Suppressor macrophage treated with lipopolysaccharide for 4 hours (primary cell): ENCODE measurements around the gene GPR107.
A peak's percentile ranks its signal among the peaks of the same experiment; 100 is the strongest.

Experiments used
- DNase-seq: peaks from one replicate; pipeline ENCODE4 v3.0.0-alpha.2; 2020

Gene GPR107

DNA sequence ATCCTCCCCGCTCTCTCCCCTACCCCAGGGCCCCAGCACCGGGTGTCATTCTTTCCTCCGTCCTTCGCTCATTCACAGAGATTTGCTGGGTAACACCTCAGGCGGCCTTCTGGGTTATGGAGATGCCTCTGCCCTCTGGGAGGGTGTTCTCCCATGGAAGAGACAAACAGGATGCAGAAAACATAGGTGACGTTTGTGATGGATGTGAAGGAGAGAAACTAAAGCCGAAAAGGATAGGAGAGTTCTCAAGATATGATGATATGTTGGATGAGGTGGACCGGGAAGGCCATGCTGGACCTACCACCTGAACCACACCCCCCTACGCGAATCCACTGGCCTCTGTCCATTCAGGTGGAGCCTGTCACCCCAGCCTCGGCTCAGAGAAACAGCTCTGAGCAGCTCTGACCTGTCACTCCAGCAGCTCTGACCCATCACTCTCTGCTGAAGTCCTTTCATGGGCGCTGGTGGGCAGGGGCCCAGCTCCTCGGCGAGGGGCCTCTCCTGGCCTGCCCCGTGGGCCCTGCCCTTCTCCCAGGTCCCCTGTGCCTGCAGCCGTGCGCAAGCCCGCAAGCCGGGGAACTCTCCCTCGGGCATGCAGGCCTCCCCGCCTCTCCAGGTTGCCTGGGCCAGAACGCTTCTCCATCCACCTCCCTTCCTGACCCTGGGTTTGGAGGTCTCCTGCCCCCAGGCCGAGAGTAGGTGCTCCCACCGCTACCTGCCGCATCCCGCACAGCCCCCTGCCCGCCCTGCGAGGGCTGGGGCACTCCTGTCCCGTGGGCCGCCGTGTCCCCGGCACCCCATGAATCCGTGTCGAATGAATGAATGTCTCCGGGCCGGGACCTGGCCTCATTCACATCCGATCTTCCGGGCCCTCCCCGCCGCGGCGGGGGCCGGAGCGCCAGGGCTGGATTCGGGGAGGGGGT, 117.8 kb downstream of the GPR107 start:
- no peak for DNase-seq

DNA sequence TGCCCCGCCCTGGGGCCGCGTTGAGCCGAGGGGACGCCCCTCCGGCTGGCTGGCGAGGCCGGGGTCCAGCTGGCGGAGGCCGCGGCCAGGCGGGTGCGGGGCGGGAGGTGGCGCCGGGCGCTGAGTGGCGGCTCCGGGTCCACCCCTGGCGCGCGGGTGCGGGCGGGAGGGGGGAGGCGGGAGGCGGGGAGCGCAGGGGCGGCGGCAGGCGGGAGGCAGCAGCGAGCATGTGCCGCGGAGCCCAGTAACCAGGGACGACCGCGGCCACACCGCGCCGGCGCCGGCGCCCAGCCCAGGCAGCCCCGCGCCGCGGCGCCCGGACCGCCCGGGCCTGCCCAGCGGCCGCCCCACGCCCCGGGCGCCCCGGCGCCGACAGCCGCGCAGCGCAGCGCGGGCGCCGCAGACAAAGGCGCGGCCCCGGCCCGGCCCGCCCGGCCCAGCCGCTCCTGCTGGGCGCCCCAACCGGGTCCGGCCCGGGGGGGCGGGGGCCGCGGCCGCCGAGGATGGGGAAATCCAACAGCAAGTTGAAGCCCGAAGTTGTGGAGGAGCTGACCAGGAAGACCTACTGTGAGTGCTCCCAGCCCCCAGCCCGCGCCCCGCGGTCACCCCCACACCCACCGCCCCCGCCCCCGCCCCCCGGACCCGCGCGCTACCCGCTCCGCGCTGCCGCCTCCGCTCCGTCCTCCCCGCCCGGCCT, 118.6 kb downstream of the GPR107 start, which contains the start of gene NCS1:
Gene NCS1, plus strand, starts transcription at position 244 of the 697 bp plus-strand sequence. Its CDS starts 260 bp downstream, at position 504.
- DNase-seq = peak; percentile 75

DNA sequence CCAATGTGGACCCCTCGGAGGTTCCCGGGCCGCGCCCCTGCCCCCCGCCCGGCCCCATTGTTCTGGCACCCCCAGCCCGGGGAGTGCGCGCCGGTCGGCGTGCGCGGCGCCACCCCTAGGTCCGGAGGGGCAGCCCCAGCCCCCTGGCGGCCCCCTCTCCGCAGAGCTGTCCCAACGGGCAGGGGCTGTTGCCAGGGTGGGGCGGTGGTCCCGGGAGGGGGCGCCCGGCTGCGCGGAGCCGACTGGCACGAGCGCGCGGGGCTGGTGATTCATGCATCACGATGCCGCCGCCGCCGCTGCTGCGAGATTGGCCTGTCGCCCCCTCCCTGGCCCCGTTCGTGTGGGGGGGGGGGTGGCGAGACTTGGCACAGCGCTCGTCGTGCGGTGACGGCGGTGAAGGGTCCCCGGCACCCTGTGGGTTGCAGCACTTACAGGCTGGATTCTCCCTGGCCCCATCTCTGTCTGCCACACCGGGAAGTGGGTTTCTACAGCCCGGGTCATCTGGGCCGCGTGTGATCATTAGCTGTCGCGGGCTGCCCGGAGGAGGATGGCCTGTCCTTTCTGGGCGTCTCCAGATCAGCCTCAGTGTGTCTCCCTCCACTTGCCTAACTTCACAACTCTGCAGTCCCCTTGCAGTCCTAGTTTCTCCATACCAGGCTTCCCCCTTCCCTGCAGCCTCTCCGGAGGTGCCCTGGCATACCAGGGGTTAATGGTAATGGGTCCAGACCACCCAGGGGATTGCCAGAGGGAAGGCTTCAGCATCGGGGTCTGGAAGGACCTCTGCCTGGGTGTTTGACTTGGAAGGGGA, 119.4 kb downstream of the GPR107 start:
- DNase-seq = peak; percentile 73

DNA sequence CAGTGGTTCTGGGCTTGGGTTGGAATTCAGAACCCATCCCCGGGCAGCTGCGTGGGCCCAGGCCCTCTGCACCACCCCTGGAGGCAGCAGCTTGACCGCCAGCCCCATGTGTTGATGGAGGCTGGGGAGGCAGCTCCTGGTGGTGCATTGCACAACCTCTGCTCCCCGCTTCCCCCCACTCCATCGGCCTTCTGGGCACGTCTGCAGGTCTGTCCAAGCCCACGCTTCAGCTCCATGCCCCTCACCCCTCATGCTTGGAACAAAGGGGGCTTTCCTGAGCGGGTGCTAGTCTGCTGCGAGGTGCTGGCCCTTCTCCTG, 119.9 kb downstream of the GPR107 start:
- no peak for DNase-seq

DNA sequence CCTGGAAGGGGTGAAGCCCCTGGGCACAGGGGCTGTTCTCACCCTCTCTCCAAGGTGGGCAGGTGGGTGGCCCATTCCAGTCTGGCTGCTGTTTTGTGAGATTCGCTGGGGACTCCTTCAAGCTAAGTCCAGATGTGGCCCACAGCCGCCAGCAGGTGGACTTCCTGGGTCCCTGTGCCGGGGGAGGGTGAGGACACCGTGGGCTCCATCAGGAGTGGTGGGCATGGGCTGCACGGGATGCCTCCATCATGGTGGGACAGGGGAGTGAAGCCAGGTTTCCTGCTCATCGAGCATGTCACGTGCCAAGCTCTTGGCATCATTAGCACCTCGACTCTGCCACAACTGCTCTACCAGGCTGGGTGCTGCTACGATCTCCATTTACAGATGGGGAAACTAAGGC, 120.3 kb downstream of the GPR107 start:
- DNase-seq = no peak

DNA sequence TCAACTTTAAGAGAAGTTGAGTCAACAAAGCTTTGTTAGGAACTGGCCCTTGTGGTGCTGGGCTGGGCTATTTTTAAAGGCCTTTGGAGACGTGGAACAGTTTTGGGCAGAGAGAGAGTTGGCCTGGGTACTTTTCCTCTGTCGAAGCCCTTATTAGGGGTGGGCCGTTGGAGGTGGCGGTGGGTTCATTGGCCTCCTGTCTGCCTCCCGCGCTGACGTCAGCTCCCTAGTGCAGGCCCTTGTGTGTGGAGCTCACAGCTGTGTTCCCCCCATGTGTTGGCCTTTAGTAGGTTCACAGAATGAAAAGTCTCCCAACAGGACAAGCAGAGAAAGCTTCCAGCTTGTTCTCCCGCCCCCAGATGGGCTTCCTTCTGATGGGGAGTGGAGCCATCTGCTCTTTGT, 121.2 kb downstream of the GPR107 start:
- no peak for DNase-seq

DNA sequence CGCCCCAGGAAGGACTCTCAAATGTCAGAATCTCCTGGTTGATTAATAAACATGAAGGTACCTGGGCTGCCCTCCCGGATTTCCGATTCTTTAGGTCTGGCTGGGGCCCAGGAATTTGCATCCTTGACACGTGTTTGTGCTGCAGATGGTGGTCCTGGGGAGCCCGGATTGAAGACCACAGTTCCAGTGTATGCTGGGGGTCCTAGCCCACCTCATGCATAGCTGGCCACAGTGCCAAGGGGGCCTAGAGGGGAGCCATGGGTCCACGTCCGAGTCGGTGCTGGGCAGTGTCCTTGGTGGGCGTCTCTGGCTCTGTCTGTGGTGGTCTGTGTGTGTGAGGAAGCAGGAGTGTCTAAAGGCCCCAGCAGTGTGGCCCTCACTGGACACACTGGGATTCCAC, 121.6 kb downstream of the GPR107 start:
- DNase-seq = no peak

DNA sequence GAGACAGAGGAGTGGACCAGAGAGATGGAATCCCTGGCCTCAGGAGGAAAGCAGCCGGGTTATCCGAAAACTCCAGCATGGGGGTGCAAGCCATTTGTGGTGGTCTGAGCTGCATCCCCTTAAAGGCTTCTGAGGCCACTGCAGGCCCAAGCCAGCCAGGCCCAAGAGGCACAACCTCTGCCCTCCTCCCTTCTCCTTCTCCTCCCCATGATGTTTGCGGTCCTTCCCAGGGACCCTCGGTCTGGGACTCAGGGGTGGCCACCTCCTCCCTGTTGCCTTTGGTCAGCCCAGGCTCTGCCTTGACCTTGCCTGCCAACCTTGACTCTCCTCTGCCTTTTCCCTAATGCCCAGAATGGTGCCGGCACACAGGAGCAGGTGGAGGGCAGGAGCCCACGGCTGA, 123.1 kb downstream of the GPR107 start:
- no peak for DNase-seq

DNA sequence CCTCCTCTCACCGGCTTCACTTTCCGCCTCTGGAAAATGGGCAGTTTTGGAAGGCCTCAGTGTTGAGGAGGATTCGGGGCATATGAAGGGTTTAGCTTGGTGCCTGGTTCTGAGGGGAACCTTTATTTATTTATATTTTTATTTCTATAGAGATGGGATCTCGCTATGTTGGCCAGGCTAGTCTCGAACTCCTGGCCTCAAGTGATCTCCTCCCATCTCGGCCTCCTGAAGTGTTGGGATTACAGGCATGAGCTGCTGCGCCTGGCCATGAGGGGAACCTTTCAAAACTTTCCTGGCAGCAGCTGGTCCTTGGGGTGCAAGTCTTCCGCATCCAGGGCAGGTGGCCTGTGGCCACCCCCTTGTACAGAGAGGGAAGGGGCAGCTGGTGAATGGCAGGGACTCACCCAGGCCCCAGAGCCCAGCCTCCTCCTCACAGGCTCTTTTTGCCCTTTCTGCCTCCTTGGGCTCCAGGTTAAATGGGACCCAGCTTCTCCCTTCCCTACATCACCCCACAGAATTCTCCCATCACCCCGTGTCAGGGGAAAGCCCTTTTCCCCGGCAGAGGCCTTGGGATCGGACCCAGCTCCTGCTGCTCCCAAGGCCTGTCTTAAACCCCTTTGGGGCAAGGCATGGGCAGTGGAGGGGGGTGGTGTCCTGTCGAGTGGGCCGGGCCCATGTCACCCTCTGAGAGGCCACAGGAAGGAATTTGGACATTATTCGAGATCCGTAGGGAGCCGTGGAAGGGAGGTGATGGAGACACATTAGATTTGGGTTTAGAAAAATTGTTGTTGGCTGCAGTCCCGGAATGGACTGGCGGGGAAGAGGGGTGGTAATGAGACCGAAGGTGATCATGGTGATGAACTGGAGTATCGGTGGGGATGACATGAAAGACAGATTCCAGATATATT, 124.4 kb downstream of the GPR107 start:
- DNase-seq = no peak

DNA sequence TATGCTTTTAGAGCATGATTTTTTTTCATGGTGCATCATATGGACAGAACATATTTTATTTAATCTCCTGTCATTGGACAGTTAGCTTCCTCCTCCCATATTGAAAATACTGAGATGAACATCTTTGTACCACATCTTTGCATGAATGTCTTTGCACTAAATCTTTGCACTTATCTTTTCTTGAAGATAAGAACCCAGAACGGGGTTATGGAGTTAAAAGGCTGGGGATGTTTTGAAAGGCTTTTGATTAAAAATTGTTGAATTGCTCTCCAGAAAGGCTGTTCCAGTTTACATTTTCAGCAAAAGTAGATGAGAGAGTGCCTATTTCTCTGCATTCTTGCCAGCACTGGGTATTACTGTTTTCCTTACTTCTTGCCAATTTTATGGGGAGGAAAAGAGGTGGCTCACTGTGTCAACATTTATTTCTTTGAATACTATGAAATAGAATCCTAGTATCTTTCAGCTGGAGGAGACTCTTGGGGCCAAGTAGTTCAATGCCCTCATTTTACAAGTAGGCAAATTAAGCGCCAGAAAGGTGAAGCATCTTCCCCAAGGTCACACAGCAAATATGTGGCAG, 125.7 kb downstream of the GPR107 start:
- DNase-seq = no peak

DNA sequence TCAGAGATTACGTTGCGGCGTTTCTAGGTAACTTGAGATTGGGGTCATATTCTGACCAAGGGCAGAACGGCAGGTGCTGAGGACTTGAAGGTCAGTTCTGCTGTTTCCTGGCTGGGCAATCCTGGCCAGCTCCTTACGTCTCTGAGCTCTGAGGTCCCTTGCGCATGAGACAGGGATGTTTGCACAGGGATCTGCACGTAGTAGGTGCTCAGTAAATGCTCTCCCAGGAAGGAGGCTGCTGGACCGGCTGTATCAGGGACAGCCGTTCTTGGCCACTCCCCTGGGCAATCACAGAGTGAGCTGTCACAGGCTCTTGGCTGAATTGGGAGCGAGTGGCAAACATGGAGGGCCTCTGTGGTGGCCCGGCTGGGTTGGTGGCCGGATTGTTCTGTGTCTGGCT, 126.8 kb downstream of the GPR107 start:
- DNase-seq = no peak

DNA sequence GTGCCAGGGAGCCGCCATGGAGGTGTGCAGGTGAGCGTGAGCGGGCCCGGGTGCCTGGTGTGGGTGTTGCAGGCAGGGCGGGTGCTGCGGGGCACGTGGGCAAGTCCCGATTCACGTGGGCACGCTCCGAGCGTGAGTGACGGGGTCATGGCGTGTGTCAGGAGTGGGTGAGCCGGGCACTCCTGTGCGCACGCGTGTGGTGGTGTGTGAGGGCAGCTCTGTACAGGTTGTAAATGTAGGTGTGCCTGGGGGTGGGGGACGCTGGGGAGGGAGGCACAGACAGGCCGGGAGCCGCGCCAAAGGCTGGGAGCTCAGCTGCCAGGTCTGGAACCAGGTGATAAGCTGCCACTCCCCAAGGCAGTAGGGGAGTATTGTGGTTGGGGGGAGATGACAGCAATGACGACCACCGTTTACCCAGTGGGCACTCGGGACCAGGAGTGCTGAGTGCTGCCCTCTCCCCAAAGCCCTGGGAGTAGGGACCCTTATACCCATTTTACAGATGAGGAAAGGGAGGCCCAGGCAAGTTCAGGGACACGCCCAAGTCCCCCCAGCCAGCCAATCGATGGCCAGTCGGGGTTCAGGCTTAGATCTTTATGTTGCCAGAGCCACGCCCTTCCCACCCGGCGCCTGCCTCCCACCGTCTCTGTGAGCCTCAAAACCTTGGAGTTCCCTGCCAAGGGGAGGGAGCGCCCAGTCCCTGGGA, 128.1 kb downstream of the GPR107 start:
- no peak for DNase-seq

DNA sequence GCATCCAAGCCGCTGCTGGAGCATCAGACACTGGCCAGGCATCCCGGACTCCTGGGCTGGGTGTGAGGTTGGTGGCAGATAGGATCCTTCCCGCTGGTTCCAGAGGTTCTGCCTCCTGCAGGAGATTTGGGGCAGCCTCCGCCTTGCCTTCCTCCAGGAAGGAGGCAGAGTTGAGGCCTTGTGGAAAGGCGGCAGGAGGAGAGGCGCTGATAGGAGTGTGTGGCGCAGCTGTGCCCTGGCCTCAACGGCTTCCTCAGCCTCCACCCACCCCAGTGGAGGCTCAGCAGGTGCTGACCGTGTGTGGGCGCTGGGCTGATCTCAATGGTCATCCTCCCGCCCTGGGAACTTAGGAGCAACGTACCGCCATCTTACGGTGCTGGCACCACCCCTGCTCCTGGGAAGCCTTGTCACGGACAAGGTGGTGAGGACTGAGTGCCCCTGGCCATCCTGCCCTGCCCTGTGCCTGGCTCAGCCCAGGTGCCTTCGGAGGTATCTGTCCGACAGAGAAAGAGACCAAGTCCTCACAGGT, 128.7 kb downstream of the GPR107 start:
- DNase-seq = no peak

DNA sequence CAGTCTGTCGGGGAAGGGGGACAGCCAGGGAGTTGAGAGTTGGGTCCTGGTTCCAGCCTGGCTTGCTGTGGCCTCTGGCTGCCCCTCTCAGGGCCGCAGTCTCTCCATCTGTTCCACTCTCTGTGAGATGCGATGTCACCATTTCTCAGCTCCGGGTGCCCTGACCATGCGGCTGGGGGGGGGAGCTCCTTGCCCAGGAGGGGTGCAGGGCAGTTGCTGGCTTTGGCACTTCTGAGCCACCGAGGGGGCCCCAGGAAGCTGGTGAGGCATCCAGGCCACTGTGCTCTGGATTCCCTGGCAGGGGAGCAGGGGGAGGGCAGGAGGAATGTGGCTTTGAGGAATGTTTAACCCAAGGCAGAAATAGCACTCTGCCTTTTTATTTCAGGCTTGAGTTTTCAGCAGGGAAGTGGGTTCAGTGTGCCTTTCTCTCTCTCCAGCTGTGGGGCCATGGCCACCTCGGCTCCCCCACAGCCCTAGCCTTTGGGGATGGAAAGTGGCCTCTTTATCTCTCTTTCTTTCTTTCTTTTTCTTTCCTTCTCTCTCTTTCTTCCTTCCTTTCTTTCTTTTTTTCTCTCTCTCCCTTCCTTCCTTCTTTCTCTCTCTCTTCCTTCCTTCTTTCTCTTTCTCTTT, 129.5 kb downstream of the GPR107 start:
- no peak for DNase-seq

DNA sequence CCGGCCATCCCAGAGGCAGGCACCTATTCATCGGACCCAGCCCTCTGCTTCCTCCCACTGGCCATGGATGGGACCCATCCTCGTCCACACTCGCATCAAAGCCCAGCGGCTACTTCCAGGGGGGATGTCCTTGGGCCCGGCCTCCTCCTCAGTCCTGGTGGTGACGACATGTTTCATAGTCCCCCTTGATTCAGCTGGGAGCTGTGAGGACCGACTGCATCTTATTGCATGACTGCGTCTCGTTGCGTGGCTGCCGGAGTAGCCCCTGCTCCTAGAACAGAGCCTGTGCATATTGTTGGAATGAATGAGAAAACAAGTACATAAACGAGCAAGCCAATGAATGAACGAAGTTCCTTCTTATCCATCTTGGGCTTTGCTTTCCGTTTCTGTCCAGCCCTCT, 131.3 kb downstream of the GPR107 start:
- no peak for DNase-seq

DNA sequence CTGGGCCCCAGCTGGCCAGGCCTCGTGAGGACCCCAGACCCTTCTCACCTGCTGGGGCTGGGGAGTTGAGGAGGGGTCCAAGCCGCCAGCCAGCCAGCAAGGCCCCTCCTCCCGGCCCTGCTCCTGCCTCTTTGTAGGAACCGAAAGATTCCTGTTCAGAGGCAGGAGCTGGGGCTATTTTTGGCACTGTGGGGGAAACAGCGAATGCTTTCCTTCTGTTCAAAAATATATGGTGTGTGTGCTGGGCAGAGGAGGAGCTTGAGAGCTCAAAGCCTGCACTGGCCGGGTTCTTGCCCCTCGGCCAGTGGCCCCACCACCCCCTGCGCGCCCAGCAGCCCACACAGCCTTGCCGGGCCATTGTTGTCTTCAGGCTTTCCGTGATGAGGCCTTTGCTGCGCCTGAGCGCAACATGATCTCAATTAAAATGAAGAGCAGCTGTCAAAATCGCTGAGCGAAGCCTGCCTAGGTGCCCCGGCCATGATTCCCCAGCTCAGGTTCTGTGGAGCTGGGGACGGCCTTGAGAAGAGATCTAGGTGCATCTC, 131.9 kb downstream of the GPR107 start:
- DNase-seq = no peak

DNA sequence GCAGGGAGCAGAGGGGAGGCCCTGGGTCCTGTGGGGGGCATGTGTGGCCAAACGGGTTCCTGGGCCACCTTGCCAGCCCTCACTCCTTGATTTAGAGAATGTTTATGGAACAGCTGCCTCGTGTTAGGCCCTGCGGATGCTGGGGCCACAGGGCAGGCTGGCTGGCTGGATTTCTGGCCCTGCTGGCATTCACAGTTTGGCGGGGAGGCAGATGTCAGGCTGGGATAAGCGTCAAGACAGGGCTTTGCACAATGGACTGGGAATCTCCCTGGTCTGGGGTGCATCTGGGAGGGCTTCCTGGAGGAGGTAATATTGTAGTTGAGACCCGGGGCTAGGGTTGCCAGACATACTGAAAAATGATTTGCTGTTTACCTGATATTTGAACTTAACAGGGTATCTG, 132.3 kb downstream of the GPR107 start:
- no peak for DNase-seq

DNA sequence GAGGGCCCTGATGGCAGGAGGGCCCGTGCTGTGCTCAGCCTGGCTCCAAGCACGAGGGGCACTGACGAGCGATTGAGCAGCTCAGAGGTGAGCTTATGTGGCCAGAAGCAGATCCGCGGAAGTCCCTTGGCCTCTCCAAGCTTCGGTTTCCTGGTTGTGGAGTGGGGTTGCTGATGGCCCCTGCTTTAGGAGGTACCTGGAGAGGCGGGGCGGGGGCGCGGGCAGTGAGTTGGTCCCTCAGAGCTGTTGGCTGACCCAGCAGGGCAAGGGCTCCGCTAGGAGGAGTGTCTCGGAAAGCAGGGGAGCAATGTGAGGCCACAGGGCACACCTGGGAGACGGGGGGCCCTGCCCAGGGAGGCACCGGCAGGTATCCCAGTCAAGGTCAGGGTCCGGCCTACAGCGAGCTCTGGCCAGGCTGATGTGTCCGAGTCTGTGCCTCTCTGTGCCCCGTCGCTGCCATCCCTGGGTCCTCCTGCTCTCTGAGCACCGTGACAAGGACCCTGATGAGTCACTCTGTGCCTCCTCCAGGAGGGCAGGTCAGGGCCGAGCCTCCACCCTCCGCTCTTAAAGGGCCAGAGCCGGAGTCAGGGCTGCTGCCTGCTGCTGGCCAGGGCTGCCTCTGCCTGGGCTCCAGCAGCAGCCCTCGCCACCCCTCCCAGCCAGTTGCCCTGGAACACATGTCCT, 133.3 kb downstream of the GPR107 start:
- DNase-seq = no peak

DNA sequence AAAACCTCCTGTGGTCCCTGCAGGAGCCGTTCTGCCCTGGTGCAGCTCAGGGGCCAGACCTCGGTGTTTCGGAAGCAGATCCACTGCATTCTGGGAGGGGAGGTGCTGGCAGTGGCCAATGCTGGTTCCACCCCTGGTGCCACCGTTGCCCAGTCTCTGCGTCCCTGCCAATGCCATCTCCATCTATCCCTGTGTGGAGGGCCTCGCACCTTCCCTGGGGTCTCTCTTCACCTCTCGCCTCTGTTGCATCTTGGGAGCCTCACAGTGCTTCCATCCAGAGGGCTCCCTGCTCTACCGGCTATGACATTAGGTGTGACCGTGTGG, 133.8 kb downstream of the GPR107 start:
- DNase-seq = no peak
